GM23338 (cell line): ENCODE results near the gene MRPL32. TPM values are rescaled to one million over a fixed set of nuclear protein-coding genes. Genes with fewer than 3 reads are reported as not detected.

Experiments
- ATAC-seq: fragments of 200-7000 bp; cut with Tn5 transposase; 3 replicates; pipeline ENCODE4 v1.9.1; 2020
- DNase-seq: peaks from one replicate; pipeline ENCODE4 v3.0.0-alpha.2; 2015; ENCODE audit warnings: low spot score
- H2AFZ ChIP-seq: fragments of 200-600 bp; sonication (generic); 2 replicates; pipeline ENCODE4 v1.8.0; 2016; ENCODE audit warnings: antibody characterized with exemption, mild to moderate bottlenecking, moderate library complexity
- H3F3A ChIP-seq: fragments of 200-600 bp; sonication (generic); replicated peaks from 2 replicates; pipeline ENCODE4 v1.8.0; 2017; ENCODE audit warnings: antibody characterized with exemption, mixed run types, low read depth
- H3K27ac ChIP-seq: fragments of 200-600 bp; sonication (generic); 2 replicates; pipeline ENCODE4 v1.6.1; 2016; ENCODE audit warnings: low read depth
- H3K27me3 ChIP-seq: fragments of 200-600 bp; sonication (generic); 2 replicates; pipeline ENCODE4 v1.8.0; 2016; ENCODE audit warnings: mild to moderate bottlenecking, mixed run types, moderate library complexity; ENCODE audit not compliant: insufficient read depth
- H3K36me3 ChIP-seq: fragments of 200-600 bp; sonication (generic); 2 replicates; pipeline ENCODE4 v1.8.0; 2016; ENCODE audit warnings: mild to moderate bottlenecking; ENCODE audit not compliant: insufficient read depth
- H3K4me1 ChIP-seq: fragments of 200-600 bp; sonication (generic); 2 replicates; pipeline ENCODE4 v1.8.0; 2016; ENCODE audit warnings: mild to moderate bottlenecking, moderate library complexity; ENCODE audit not compliant: insufficient read depth
- H3K4me2 ChIP-seq: fragments of 200-600 bp; sonication (generic); 2 replicates; pipeline ENCODE4 v1.7.1; 2017; ENCODE audit warnings: mixed run types
- H3K4me3 ChIP-seq: fragments of 200-600 bp; sonication (generic); 2 replicates; pipeline ENCODE4 v1.6.1; 2016; ENCODE audit warnings: mixed run types
- H3K79me2 ChIP-seq: fragments of 200-600 bp; sonication (generic); replicated peaks from 2 replicates; pipeline ENCODE4 v1.8.0; 2017; ENCODE audit warnings: mild to moderate bottlenecking; ENCODE audit not compliant: insufficient read depth
- H3K9me2 ChIP-seq: fragments of 200-600 bp; sonication (generic); 2 replicates; pipeline ENCODE4 v1.8.0; 2017; ENCODE audit not compliant: insufficient read depth
- H4K20me1 ChIP-seq: fragments of 200-600 bp; sonication (generic); replicated peaks from 2 replicates; pipeline ENCODE4 v1.8.0; 2017; ENCODE audit warnings: mild to moderate bottlenecking; ENCODE audit not compliant: insufficient read depth
- H3K27ac Mint-ChIP-seq: 2 replicates; pipeline ENCODE4 v1.8.0; 2020; ENCODE audit warnings: inconsistent platforms, mild to moderate bottlenecking, moderate library complexity, mixed read lengths
- H3K27me3 Mint-ChIP-seq: 3 replicates; pipeline ENCODE4 v1.8.0; 2022; ENCODE audit warnings: low read depth, mild to moderate bottlenecking, moderate library complexity, mixed read lengths, inconsistent platforms; ENCODE audit not compliant: insufficient read depth, poor library complexity
- H3K36me3 Mint-ChIP-seq: 3 replicates; pipeline ENCODE4 v1.8.0; 2021; ENCODE audit warnings: low read depth, mild to moderate bottlenecking, inconsistent platforms, moderate library complexity, mixed read lengths
- H3K4me1 Mint-ChIP-seq: 3 replicates; pipeline ENCODE4 v1.8.0; 2020; ENCODE audit warnings: mild to moderate bottlenecking, inconsistent platforms, mixed read lengths
- H3K4me3 Mint-ChIP-seq: 3 replicates; pipeline ENCODE4 v1.8.0; 2021; ENCODE audit warnings: moderate library complexity, mild to moderate bottlenecking, inconsistent platforms, mixed read lengths
- H3K9me3 Mint-ChIP-seq: 3 replicates; pipeline ENCODE4 v1.8.0; 2020; ENCODE audit warnings: moderate library complexity, mild to moderate bottlenecking, inconsistent platforms, mixed read lengths
- CREB1 ChIP-seq: fragments of 250-450 bp; sonication (Bioruptor Pico); IDR thresholded peaks from 2 replicates; pipeline ENCODE4 v1.5.0; 2020; ENCODE audit warnings: low read depth, mild to moderate bottlenecking, moderate library complexity
- CTCF ChIP-seq, 2 experiments: fragments of 200-600 bp in 1 of 2; sonication (generic) in 1 of 2; conservative IDR thresholded peaks; 2 replicates each; pipeline versions ENCODE4 v1.5.1 to v1.6.1; 2016 to 2017; ENCODE audit warnings: antibody characterized with exemption in 2 of 2, low read depth in 2 of 2, mild to moderate bottlenecking in 2 of 2, moderate library complexity in 1 of 2
- ETS1 ChIP-seq: IDR thresholded peaks from 2 replicates; pipeline ENCODE4 v1.6.1; 2016; ENCODE audit warnings: antibody characterized with exemption
- EZH2 ChIP-seq: fragments of 200-600 bp; sonication (generic); IDR thresholded peaks from one replicate; pipeline ENCODE4 v1.8.0; 2017; ENCODE audit warnings: antibody characterized with exemption, mild to moderate bottlenecking, low read depth; ENCODE audit not compliant: unreplicated experiment
- EZH2phosphoT487 ChIP-seq: fragments of 200-600 bp; sonication (generic); IDR thresholded peaks from one replicate; pipeline ENCODE4 v1.8.1; 2018; ENCODE audit warnings: antibody characterized with exemption; ENCODE audit not compliant: unreplicated experiment
- JUNB ChIP-seq: IDR thresholded peaks from one replicate; pipeline ENCODE4 v1.6.1; 2016; ENCODE audit warnings: antibody characterized with exemption; ENCODE audit not compliant: unreplicated experiment
- NANOG ChIP-seq: IDR thresholded peaks from 2 replicates; pipeline ENCODE4 v1.6.1; 2016; ENCODE audit warnings: antibody characterized with exemption, borderline replicate concordance
- REST ChIP-seq: IDR thresholded peaks from one replicate; pipeline ENCODE4 v1.6.1; 2018; ENCODE audit warnings: antibody characterized with exemption; ENCODE audit not compliant: unreplicated experiment
- STAT1 ChIP-seq: IDR thresholded peaks from one replicate; pipeline ENCODE4 v1.6.1; 2016; ENCODE audit warnings: antibody characterized with exemption; ENCODE audit not compliant: unreplicated experiment
- ZNF114 ChIP-seq: fragments of 250-450 bp; sonication (Bioruptor Pico); IDR thresholded peaks from 2 replicates; pipeline ENCODE4 v1.5.0; 2020; ENCODE audit warnings: mild to moderate bottlenecking, moderate library complexity
- ZNF331 ChIP-seq: fragments of 250-450 bp; sonication (Bioruptor Pico); IDR thresholded peaks from 2 replicates; pipeline ENCODE4 v1.5.0; 2020; ENCODE audit warnings: low read depth, mild to moderate bottlenecking, moderate library complexity
- ZNF462 ChIP-seq: fragments of 250-450 bp; sonication (Bioruptor Pico); IDR thresholded peaks from 2 replicates; pipeline ENCODE4 v1.5.0; 2020; ENCODE audit warnings: mild to moderate bottlenecking, moderate library complexity
- polyA plus RNA-seq: library from polyadenylated mRNA; unstranded; fragments of >200 nt; fragmentation: Nextera tagmentation; extraction: Ambion mirVana; gene quantifications from 2 replicates; pipeline ENCODE4 v1.2.1, GENCODE V29; 2016
- total RNA-seq: library from RNA; depleted of rRNA; stranded (reverse); fragments of >200 nt; shearing (Covaris generic); gene quantifications from 2 replicates; pipeline ENCODE4 v1.2.3, GENCODE V29; 2014

The MRPL32 gene
- total and polyA plus RNA-seq, 2 experiments from 2014 or later: 93.4 to 303 TPM

- Mint-ChIP-seq H3K9me3 (peaks cover 18% of the 10 kb centered on the region), H3K27ac (no peak overlapping the region), H3K36me3 (peaks cover 10% of the 10 kb centered on the region; the same call in 2 of the 3 replicates), H3K4me1 (peaks cover 2% of the 10 kb centered on the region; the same call in 1 of the 3 replicates), H3K4me3 (no peak overlapping the region), H3K27me3 (no peaks in the 10 kb centered on the region)
- H3K4me1 ChIP-seq: no peaks in the 10 kb centered on the region
- no peaks in the 10 kb centered on the region for H3K27me3 ChIP-seq
- H3K4me3 ChIP-seq: no peak overlapping the region
- H3K4me2 ChIP-seq: no peak overlapping the region
- ATAC-seq: no peak
- no peaks in the 10 kb centered on the region for H4K20me1 ChIP-seq
- no peaks in the 10 kb centered on the region for H3F3A ChIP-seq
- 0 out of 2 replicates have a peak, but pooled peaks cover 6% of the 10 kb centered on the region for H3K9me2 ChIP-seq
- no peak for TF ChIP-seq ZNF462
- no peak for TF ChIP-seq STAT1
- TF ChIP-seq REST: no peak
- no peak for TF ChIP-seq ETS1
- TF ChIP-seq ZNF331 (CRISPR knock-in tag): no peak
- no peak for TF ChIP-seq EZH2phosphoT487
- TF ChIP-seq CREB1 (CRISPR knock-in tag): no peak
- TF ChIP-seq CTCF (conservative IDR thresholded peaks at IDR 0.05; ENCODE audit: low read depth in 2 of 2): no peak
- TF ChIP-seq ZNF114: no peak
- no peak for TF ChIP-seq NANOG
- no peak for TF ChIP-seq EZH2
- TF ChIP-seq JUNB: no peak
- DNase-seq: no peak
- H3K79me2 ChIP-seq: no peaks in the 10 kb centered on the region
- H2AFZ ChIP-seq: no peak overlapping the region
- H3K27ac ChIP-seq: no peak overlapping the region
- peaks cover 4% of the 10 kb centered on the region for H3K36me3 ChIP-seq
Measured at GRCh38 chr7:42952328-42952727, 20.2 kb downstream of the MRPL32 start.
